H9 (cell line): ENCODE data around the gene WDR87. TPM values are rescaled to one million over a fixed set of nuclear protein-coding genes. Genes with fewer than 3 reads are reported as not detected.

ENCODE experiments used
- DNase-seq: peaks from one replicate; pipeline ENCODE4 v3.0.0-alpha.2; 2017
- H2AFZ ChIP-seq: one replicate; pipeline ENCODE4 v1.6.1; 2013; ENCODE audit warnings: mild to moderate bottlenecking, low read length, control low read depth, moderate library complexity
- H2AK5ac ChIP-seq: 2 replicates; pipeline ENCODE4 v1.6.1; 2013; ENCODE audit warnings: low read length, control low read depth, mixed read lengths; ENCODE audit not compliant: insufficient read length
- H2BK120ac ChIP-seq: one replicate; pipeline ENCODE4 v1.6.1; 2013; ENCODE audit warnings: low read depth, mild to moderate bottlenecking, low read length, control low read depth, inconsistent platforms; ENCODE audit not compliant: poor library complexity, severe bottlenecking
- H2BK12ac ChIP-seq: 2 replicates; pipeline ENCODE4 v1.6.1; 2013; ENCODE audit warnings: low read length, control low read depth, mixed read lengths, low read depth; ENCODE audit not compliant: insufficient read length
- H2BK15ac ChIP-seq: 2 replicates; pipeline ENCODE4 v1.6.1; 2013; ENCODE audit warnings: low read depth, low read length, control low read depth
- H2BK20ac ChIP-seq: one replicate; pipeline ENCODE4 v1.6.1; 2013; ENCODE audit warnings: low read depth, mild to moderate bottlenecking, low read length, control low read depth, inconsistent platforms; ENCODE audit not compliant: poor library complexity, severe bottlenecking
- H2BK5ac ChIP-seq: 2 replicates; pipeline ENCODE4 v1.6.1; 2013; ENCODE audit warnings: low read length, control low read depth, mixed read lengths; ENCODE audit not compliant: insufficient read length
- H3K14ac ChIP-seq: 2 replicates; pipeline ENCODE4 v1.6.1; 2013; ENCODE audit warnings: low read length, control low read depth; ENCODE audit not compliant: insufficient read depth
- H3K18ac ChIP-seq: 2 replicates; pipeline ENCODE4 v1.6.1; 2013; ENCODE audit warnings: low read depth, mild to moderate bottlenecking, mixed read lengths, low read length, control low read depth; ENCODE audit not compliant: insufficient read length
- H3K23ac ChIP-seq: 2 replicates; pipeline ENCODE4 v1.6.1; 2013; ENCODE audit warnings: low read length, control low read depth, mixed read lengths, low read depth; ENCODE audit not compliant: insufficient read length
- H3K23me2 ChIP-seq: 2 replicates; pipeline ENCODE4 v1.6.1; 2013; ENCODE audit warnings: low read depth, mild to moderate bottlenecking, mixed read lengths, low read length, control low read depth; ENCODE audit not compliant: insufficient read length, poor library complexity, severe bottlenecking
- H3K27ac ChIP-seq: 2 replicates; pipeline ENCODE4 v1.5.1; 2013; ENCODE audit warnings: low read length, control low read depth, mixed read lengths, low read depth; ENCODE audit not compliant: insufficient read length
- H3K27me3 ChIP-seq: 2 replicates; pipeline ENCODE4 v1.6.1; 2013; ENCODE audit warnings: low read length, control low read depth, inconsistent platforms; ENCODE audit not compliant: insufficient read depth
- H3K4ac ChIP-seq: 2 replicates; pipeline ENCODE4 v1.6.1; 2013; ENCODE audit warnings: low read depth, mild to moderate bottlenecking, control low read depth, inconsistent platforms, low read length, moderate library complexity
- H3K4me1 ChIP-seq: 2 replicates; pipeline ENCODE4 v1.6.1; 2013; ENCODE audit warnings: low read length, control low read depth, inconsistent platforms; ENCODE audit not compliant: insufficient read depth
- H3K4me2 ChIP-seq: 2 replicates; pipeline ENCODE4 v1.6.1; 2013; ENCODE audit warnings: low read length, control low read depth, mixed read lengths; ENCODE audit not compliant: insufficient read length, insufficient read depth
- H3K56ac ChIP-seq: 2 replicates; pipeline ENCODE4 v1.6.1; 2013; ENCODE audit warnings: low read depth, mild to moderate bottlenecking, mixed read lengths, low read length, control low read depth; ENCODE audit not compliant: insufficient read length
- H3K79me1 ChIP-seq: 2 replicates; pipeline ENCODE4 v1.6.1; 2013; ENCODE audit warnings: low read depth, mild to moderate bottlenecking, moderate library complexity, low read length, control low read depth, inconsistent platforms; ENCODE audit not compliant: insufficient read depth, poor library complexity, severe bottlenecking
- H3K79me2 ChIP-seq: 2 replicates; pipeline ENCODE4 v1.6.1; 2013; ENCODE audit warnings: low read length, control low read depth, inconsistent platforms; ENCODE audit not compliant: insufficient read depth
- H3K9ac ChIP-seq: 2 replicates; pipeline ENCODE4 v1.6.1; 2013; ENCODE audit warnings: low read length, control low read depth, mixed read lengths; ENCODE audit not compliant: insufficient read length; ENCODE audit errors: extremely low read depth
- H3K9me3 ChIP-seq: one replicate; pipeline ENCODE4 v1.6.1; 2013; ENCODE audit warnings: low read depth, low read length, inconsistent platforms; ENCODE audit not compliant: control insufficient read depth
- H3T11ph ChIP-seq: one replicate; pipeline ENCODE4 v1.6.1; 2013; ENCODE audit warnings: mild to moderate bottlenecking, low read length, control low read depth, inconsistent platforms
- H4K20me1 ChIP-seq: one replicate; pipeline ENCODE4 v1.6.1; 2013; ENCODE audit not compliant: control insufficient read depth, insufficient read length, insufficient read depth
- H4K5ac ChIP-seq: 2 replicates; pipeline ENCODE4 v1.6.1; 2013; ENCODE audit warnings: low read depth, mild to moderate bottlenecking, mixed read lengths, low read length, control low read depth; ENCODE audit not compliant: insufficient read length
- H4K8ac ChIP-seq: replicated peaks from 2 replicates; pipeline ENCODE4 v1.6.1; 2013; ENCODE audit warnings: low read length, control low read depth, mixed read lengths, low read depth; ENCODE audit not compliant: insufficient read length
- H4K91ac ChIP-seq: 2 replicates; pipeline ENCODE4 v1.6.1; 2013; ENCODE audit warnings: low read depth, mild to moderate bottlenecking, moderate library complexity, mixed read lengths, low read length, control low read depth; ENCODE audit not compliant: insufficient read length
- H3K27ac Mint-ChIP-seq, 3 experiments: 2 replicates in 2 of 3; 3 replicates in 1 of 3; pipeline ENCODE4 v1.8.0; 2020 to 2021; ENCODE audit warnings: mixed read lengths in 3 of 3, mild to moderate bottlenecking in 1 of 3, moderate library complexity in 1 of 3
- H3K27me3 Mint-ChIP-seq: 2 replicates; pipeline ENCODE4 v1.8.0; 2021; ENCODE audit warnings: low read depth, mild to moderate bottlenecking, moderate library complexity, mixed read lengths
- H3K36me3 Mint-ChIP-seq, 3 experiments: 2 replicates in 2 of 3; 3 replicates in 1 of 3; pipeline ENCODE4 v1.8.0; 2020 to 2021; ENCODE audit warnings: low read depth in 3 of 3, mixed read lengths in 3 of 3; ENCODE audit not compliant: insufficient read depth in 1 of 3
- H3K4me1 Mint-ChIP-seq, 2 experiments: 2 replicates each; pipeline ENCODE4 v1.8.0; 2020; ENCODE audit warnings: mixed read lengths in 2 of 2
- H3K4me3 Mint-ChIP-seq, 2 experiments: 2 replicates in 1 of 2; 3 replicates in 1 of 2; pipeline ENCODE4 v1.8.0; 2020 to 2021; ENCODE audit warnings: mild to moderate bottlenecking in 2 of 2, mixed read lengths in 2 of 2, moderate library complexity in 1 of 2
- H3K9me3 Mint-ChIP-seq, 2 experiments: 2 replicates in 1 of 2; 3 replicates in 1 of 2; pipeline ENCODE4 v1.8.0; 2020; ENCODE audit warnings: mild to moderate bottlenecking in 2 of 2, mixed read lengths in 2 of 2, moderate library complexity in 1 of 2
- CTCF ChIP-seq: fragments of 200-600 bp; sonication (generic); conservative IDR thresholded peaks from 3 replicates; pipeline ENCODE4 v1.8.0; 2021; ENCODE audit warnings: antibody characterized with exemption, mild to moderate bottlenecking
- WGBS: extraction: QIAGEN DNeasy Blood & Tissue Kit; methylation state at CpG from one replicate; pipeline ENCODE4 v1.1.7; 2013; ENCODE audit warnings: missing lambda C conversion rate, low lambda C conversion rate, mixed read lengths; ENCODE audit not compliant: insufficient read length; ENCODE audit errors: extremely low coverage; 5-methylcytosine and 5-hydroxymethylcytosine counted together
- total RNA-seq: library from RNA; stranded (reverse); gene quantifications from 2 replicates; pipeline ENCODE4 v1.2.1, GENCODE V29; 2021

Gene WDR87
- total RNA-seq, 1 experiment from 2014 or later, result not detected

- no peak overlapping the region for H3K4me2 ChIP-seq
- H3K27ac Mint-ChIP-seq, result no peak overlapping the region
- no CpG with 5 or more reads among the region's 11 CpGs for WGBS
Observed at GRCh38 chr19:37893845-37894575, 12.4 kb downstream of the WDR87 start.

More at GRCh38 chr19:37893845-37894575, 12.4 kb downstream of the WDR87 start:
- Histone ChIP-seq H3K27ac (no peak overlapping the region), H4K91ac (no peak overlapping the region), H2BK20ac (no peak overlapping the region), H3K23ac (no peak overlapping the region), H2BK120ac (no peak overlapping the region), H2BK12ac (no peak overlapping the region), H3K79me2 (no peaks in the 10 kb centered on the region), H3K14ac (no peak overlapping the region), H3K79me1 (no peaks in the 10 kb centered on the region), H4K5ac (no peak overlapping the region), H3K9me3 (no peaks in the 10 kb centered on the region), H2AFZ (no peak overlapping the region), H3T11ph (no peak overlapping the region), H2BK15ac (no peak overlapping the region), H3K27me3 (no peaks in the 10 kb centered on the region), H2AK5ac (no peak overlapping the region), H3K4ac (no peak overlapping the region), H4K20me1 (no peaks in the 10 kb centered on the region), H4K8ac (no peak overlapping the region), H3K18ac (no peak overlapping the region), H3K56ac (no peak overlapping the region), H3K23me2 (no peaks in the 10 kb centered on the region), H3K4me1 (no peaks in the 10 kb centered on the region), H3K9ac (no peak overlapping the region), H2BK5ac (no peak overlapping the region)
- Mint-ChIP-seq H3K4me1 (peaks cover 0 to 3% of the 10 kb centered on the region in 2 experiments; a peak in 2 of 4 replicates), H3K36me3 (no peaks in the 10 kb centered on the region), H3K9me3 (peaks cover 0 to 4% of the 10 kb centered on the region in 2 experiments; a peak in 1 of 5 replicates), H3K27me3 (peaks cover 13% of the 10 kb centered on the region), H3K4me3 (no peak overlapping the region)
- TF ChIP-seq CTCF, result no peak
- no peak for DNase-seq
